Uterus (tissue), 4 donors: Measurements from ENCODE around the gene NPFF. TPM values are rescaled to one million over a fixed set of nuclear protein-coding genes. Genes with fewer than 3 reads are reported as not detected.

Source experiments
- DNase-seq, 2 donors: peaks; one replicate each; pipeline ENCODE4 v3.0.0-alpha.2; 2019 to 2020
- H3K27ac ChIP-seq, 2 donors: fragments of 200-600 bp; sonication (generic); 1 replicate in 1 of 2; 2 replicates in 1 of 2; pipeline ENCODE4 v1.5.1; 2016 to 2018
- H3K27me3 ChIP-seq, 2 donors: fragments of 200-600 bp; sonication (generic); one replicate each; pipeline ENCODE4 v1.5.1; 2018 to 2019; ENCODE audit warnings: control low read depth in 1 of 2
- H3K36me3 ChIP-seq, 2 donors: fragments of 200-600 bp; sonication (generic); one replicate each; pipeline ENCODE4 v1.5.1; 2019; ENCODE audit warnings: control low read depth in 1 of 2
- H3K4me1 ChIP-seq, 2 donors: fragments of 200-600 bp; sonication (generic); one replicate each; pipeline ENCODE4 v1.5.1; 2018 to 2019; ENCODE audit warnings: control low read depth in 1 of 2
- H3K4me3 ChIP-seq, 2 donors: fragments of 200-600 bp; sonication (generic); 1 replicate in 1 of 2; 2 replicates in 1 of 2; pipeline ENCODE4 v1.5.1; 2018 to 2019; ENCODE audit warnings: mild to moderate bottlenecking in 1 of 2
- H3K9me3 ChIP-seq, 2 donors: fragments of 200-600 bp; sonication (generic); one replicate each; pipeline ENCODE4 v1.5.1; 2019; ENCODE audit warnings: control low read depth in 1 of 2
- POLR2A ChIP-seq, 2 donors: fragments of 450-650 bp; IDR thresholded peaks; one replicate each; pipeline ENCODE4 v1.6.1; 2016; ENCODE audit warnings: antibody characterized with exemption in 2 of 2, mild to moderate bottlenecking in 1 of 2, moderate library complexity in 1 of 2
- intact Hi-C: fragments of 100-400 bp; cut with DNase I; formaldehyde crosslinking; loops from one replicate; pipeline ENCODE4 v1.15.1; 2023; ENCODE audit warnings: low total_unique reads
- total RNA-seq, 4 donors: library from RNA; depleted of rRNA in 3 of 4; stranded (reverse); fragments of >200 nt in 3 of 4; gene quantifications; one replicate each; pipeline versions ENCODE4 v1.1.0 to v1.2.4, GENCODE V29; 2014 to 2023
- TF ChIP-seq, protein P1 (sequence below), 4 experiments: fragments of 200-600 bp in 2 of 4; fragments of 450-650 bp in 2 of 4; sonication (generic) in 2 of 4; IDR thresholded peaks; one replicate each; pipeline ENCODE4 v1.5.1; 2016 to 2019; ENCODE audit warnings: antibody characterized with exemption in 4 of 4, mild to moderate bottlenecking in 2 of 4, moderate library complexity in 1 of 4
- donor health status: DM: yes; HTN: yes; CAD: no.

The NPFF gene
- total RNA-seq, 4 donors from 2014 or later = not detected

GRCh38 chr12:53480491-53481442 lies 26.5 kb downstream of the NPFF start:
- Histone ChIP-seq H3K27me3 (no peaks in the 10 kb centered on the region), H3K4me3 (no peak overlapping the region), H3K36me3 (no peaks in the 10 kb centered on the region), H3K9me3 (no peaks in the 10 kb centered on the region), H3K27ac (no peak overlapping the region), H3K4me1 (peaks cover 0 to 4% of the 10 kb centered on the region in 2 donors)
- TF ChIP-seq POLR2A (IDR thresholded peaks at IDR 0.05) = no peak
- TF ChIP-seq, protein P1, sequence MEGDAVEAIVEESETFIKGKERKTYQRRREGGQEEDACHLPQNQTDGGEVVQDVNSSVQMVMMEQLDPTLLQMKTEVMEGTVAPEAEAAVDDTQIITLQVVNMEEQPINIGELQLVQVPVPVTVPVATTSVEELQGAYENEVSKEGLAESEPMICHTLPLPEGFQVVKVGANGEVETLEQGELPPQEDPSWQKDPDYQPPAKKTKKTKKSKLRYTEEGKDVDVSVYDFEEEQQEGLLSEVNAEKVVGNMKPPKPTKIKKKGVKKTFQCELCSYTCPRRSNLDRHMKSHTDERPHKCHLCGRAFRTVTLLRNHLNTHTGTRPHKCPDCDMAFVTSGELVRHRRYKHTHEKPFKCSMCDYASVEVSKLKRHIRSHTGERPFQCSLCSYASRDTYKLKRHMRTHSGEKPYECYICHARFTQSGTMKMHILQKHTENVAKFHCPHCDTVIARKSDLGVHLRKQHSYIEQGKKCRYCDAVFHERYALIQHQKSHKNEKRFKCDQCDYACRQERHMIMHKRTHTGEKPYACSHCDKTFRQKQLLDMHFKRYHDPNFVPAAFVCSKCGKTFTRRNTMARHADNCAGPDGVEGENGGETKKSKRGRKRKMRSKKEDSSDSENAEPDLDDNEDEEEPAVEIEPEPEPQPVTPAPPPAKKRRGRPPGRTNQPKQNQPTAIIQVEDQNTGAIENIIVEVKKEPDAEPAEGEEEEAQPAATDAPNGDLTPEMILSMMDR (IDR thresholded peaks at IDR 0.05) = no peak
- intact Hi-C loops = no loop called here
- no peak for DNase-seq

- peaks cover 5 to 15% of the 10 kb centered on the region in 2 donors for H3K4me1 ChIP-seq
- no peaks in the 10 kb centered on the region for H3K36me3 ChIP-seq
- no peak overlapping the region for H3K27ac ChIP-seq
- H3K9me3 ChIP-seq = no peaks in the 10 kb centered on the region
- DNase-seq = no peak
- no peaks in the 10 kb centered on the region for H3K27me3 ChIP-seq
- no peak overlapping the region for H3K4me3 ChIP-seq
- no peak for TF ChIP-seq POLR2A (IDR thresholded peaks at IDR 0.05)
- TF ChIP-seq, protein P1 (IDR thresholded peaks at IDR 0.05) = no peak
- intact Hi-C loops = no loop called here
These were observed 28.0 kb downstream of the NPFF start for GRCh38 chr12:53479331-53479730.

DNA sequence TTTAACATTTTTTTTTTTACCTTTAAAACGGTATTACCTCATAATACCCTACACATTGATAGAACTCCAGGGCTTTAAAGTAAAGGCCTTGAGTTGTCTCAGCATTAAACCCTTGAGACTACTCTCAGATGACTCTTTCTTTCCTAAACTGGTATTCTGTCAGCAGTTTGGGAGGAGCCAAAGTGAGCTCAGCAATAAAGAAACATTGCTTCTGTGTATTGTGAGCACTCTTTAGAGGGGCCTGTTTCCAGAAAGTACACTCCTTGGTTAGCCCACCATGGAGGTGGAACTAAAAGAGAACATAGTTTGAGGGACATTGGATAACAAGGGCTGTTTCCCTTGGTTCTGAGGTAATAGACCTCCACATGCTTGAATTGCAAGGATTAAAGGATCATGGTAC lies 28.4 kb downstream of the NPFF start:
- Histone ChIP-seq H3K27ac (no peak overlapping the region), H3K36me3 (no peaks in the 10 kb centered on the region), H3K27me3 (no peaks in the 10 kb centered on the region), H3K4me3 (no peak overlapping the region), H3K9me3 (no peaks in the 10 kb centered on the region), H3K4me1 (peaks cover 5 to 15% of the 10 kb centered on the region in 2 donors)
- no peak for DNase-seq
- intact Hi-C loops = no loop called here
- TF ChIP-seq, protein P1 (IDR thresholded peaks at IDR 0.05) = no peak
- TF ChIP-seq POLR2A (IDR thresholded peaks at IDR 0.05) = no peak

- Histone ChIP-seq H3K27me3 (no peaks in the 10 kb centered on the region), H3K27ac (peak overlapping the region in 1 of 2 donors; percentile 17), H3K4me1 (peaks cover 5 to 19% of the 10 kb centered on the region in 2 donors), H3K4me3 (no peak overlapping the region), H3K36me3 (no peaks in the 10 kb centered on the region), H3K9me3 (no peaks in the 10 kb centered on the region)
- no peak for DNase-seq
- TF ChIP-seq, protein P1 (IDR thresholded peaks at IDR 0.05) = no peak
- TF ChIP-seq POLR2A (IDR thresholded peaks at IDR 0.05) = no peak
- intact Hi-C loops = no loop called here
These were observed 30.5 kb downstream of the NPFF start for GRCh38 chr12:53476769-53477209.

GRCh38 chr12:53474819-53475218 lies 32.5 kb downstream of the NPFF start:
- H3K36me3 ChIP-seq = no peaks in the 10 kb centered on the region
- no peak for TF ChIP-seq POLR2A (IDR thresholded peaks at IDR 0.05)
- TF ChIP-seq, protein P1 (IDR thresholded peaks at IDR 0.05) = no peak
- no peak overlapping the region for H3K4me3 ChIP-seq
- DNase-seq = no peak
- peaks cover 5 to 15% of the 10 kb centered on the region in 2 donors for H3K4me1 ChIP-seq
- intact Hi-C loops = no loop called here
- H3K27me3 ChIP-seq = no peaks in the 10 kb centered on the region
- H3K9me3 ChIP-seq = no peaks in the 10 kb centered on the region
- H3K27ac ChIP-seq = peak overlapping the region; percentile 9 to 57
